IPS-NIHi7 (cell line): ENCODE data around the gene WDR1.

Source experiments
- DNase-seq: peaks from one replicate; pipeline ENCODE4 v3.0.0; 2012; ENCODE audit warnings: mixed read lengths; ENCODE audit errors: extremely low spot score

WDR1 gene

GRCh38 chr4:10040049-10040892 is 76.3 kb downstream of the WDR1 start:
- DNase-seq: no peak

- DNase-seq: no peak
Observed at GRCh38 chr4:10036807-10037342, 79.7 kb downstream of the WDR1 start.

GRCh38 chr4:10035130-10035529 is 81.5 kb downstream of the WDR1 start:
- DNase-seq: no peak

GRCh38 chr4:10034612-10035104 is 81.9 kb downstream of the WDR1 start:
- no peak for DNase-seq

GRCh38 chr4:10034136-10034535 is 82.5 kb downstream of the WDR1 start:
- DNase-seq: no peak

- DNase-seq: peak; percentile 27
Observed at GRCh38 chr4:10033191-10033881, 83.3 kb downstream of the WDR1 start.

- DNase-seq: no peak
Observed at GRCh38 chr4:10032625-10033024, 84.0 kb downstream of the WDR1 start.

GRCh38 chr4:10031668-10032590 is 84.7 kb downstream of the WDR1 start:
- no peak for DNase-seq

- no peak for DNase-seq
Observed at GRCh38 chr4:10030972-10031667, 85.5 kb downstream of the WDR1 start.

GRCh38 chr4:10029403-10029802 is 87.2 kb downstream of the WDR1 start:
- no peak for DNase-seq

- no peak for DNase-seq
Observed at GRCh38 chr4:10028910-10029309, 87.7 kb downstream of the WDR1 start.

GRCh38 chr4:10026485-10026884 is 90.1 kb downstream of the WDR1 start:
- DNase-seq: no peak

- DNase-seq: no peak
Observed at GRCh38 chr4:10025230-10025806, 91.3 kb downstream of the WDR1 start.
